Stimulated activated naive CD4-positive, alpha-beta T cell (primary cell): ENCODE data around the gene APC2.
"Not testable (repeated sequence)": the region's sequence is repeated elsewhere in the genome, so short reads cannot be mapped to it uniquely, and the experiment has no call there.

Experiments
- DNase-seq, 6 experiments: peaks; one replicate each; lab custom pipeline; 2025; lab: John Stamatoyannopoulos, UW

Gene APC2

GRCh38 chr19:1511318-1512317 lies 61.7 kb downstream of the APC2 start:
- no peak for DNase-seq

GRCh38 chr19:1512671-1513498 lies 63.0 kb downstream of the APC2 start, which contains the start of gene ADAMTSL5:
ADAMTSL5 (minus strand) TSS chr19:1513019; CDS start chr19:1510943, 2,076 bp downstream.
- DNase-seq: peak; percentile 14 to 53 (median 30)

- DNase-seq: peak; percentile 19 to 65 (median 54)
Observed at GRCh38 chr19:1513499-1514294, 63.8 kb downstream of the APC2 start.

- no peak for DNase-seq
Observed at GRCh38 chr19:1514295-1514661, 64.4 kb downstream of the APC2 start.

GRCh38 chr19:1514986-1515721 lies 65.2 kb downstream of the APC2 start:
- no peak for DNase-seq

- DNase-seq: no peak
Observed at GRCh38 chr19:1516395-1516753, 66.5 kb downstream of the APC2 start.

GRCh38 chr19:1518471-1518870 lies 68.5 kb downstream of the APC2 start:
- DNase-seq: no peak

- DNase-seq: not testable (repeated sequence)
Observed at GRCh38 chr19:1519802-1520201, 69.9 kb downstream of the APC2 start.

- no peak for DNase-seq
Observed at GRCh38 chr19:1520203-1520780, 70.4 kb downstream of the APC2 start.

- DNase-seq: no peak
Observed at GRCh38 chr19:1521636-1522035, 71.7 kb downstream of the APC2 start.

GRCh38 chr19:1522061-1522460 lies 72.1 kb downstream of the APC2 start:
- DNase-seq: no peak

GRCh38 chr19:1522838-1523237 lies 72.9 kb downstream of the APC2 start:
- DNase-seq: no peak
